ENCODE measurements around the gene CYGB.
A peak's percentile ranks its signal among the peaks of the same experiment; 100 is the strongest.
"Not testable (repeated sequence)": the region's sequence is repeated elsewhere in the genome, so short reads cannot be mapped to it uniquely, and the experiment has no call there.

The CYGB gene

GRCh38 chr17:76537288-76537577, 276 bp downstream of the CYGB start:
- DNase-seq = no peak

GRCh38 chr17:76536511-76537287, 810 bp downstream of the CYGB start:
- no peak for DNase-seq

GRCh38 chr17:76535788-76536510, 1.6 kb downstream of the CYGB start:
- no peak for DNase-seq

- DNase-seq = no peak
Measured at GRCh38 chr17:76534831-76535732, 2.4 kb downstream of the CYGB start.

- not testable (repeated sequence) for DNase-seq
Measured at GRCh38 chr17:76533640-76534359, 3.7 kb downstream of the CYGB start.

GRCh38 chr17:76532072-76532651, 5.3 kb downstream of the CYGB start:
- peak; percentile 44 for DNase-seq

GRCh38 chr17:76531486-76532038, 5.9 kb downstream of the CYGB start:
- no peak for DNase-seq

GRCh38 chr17:76530811-76531485, 6.6 kb downstream of the CYGB start:
- DNase-seq = no peak

GRCh38 chr17:76530095-76530723, 7.3 kb downstream of the CYGB start:
- no peak for DNase-seq

- peak; percentile 81 for DNase-seq
Measured at GRCh38 chr17:76529224-76530094, 8.1 kb downstream of the CYGB start.

- DNase-seq = no peak
Measured at GRCh38 chr17:76528528-76529223, 8.8 kb downstream of the CYGB start.

- DNase-seq = no peak
Measured at GRCh38 chr17:76528156-76528527, 9.4 kb downstream of the CYGB start.

- DNase-seq = peak; percentile 75
Measured at GRCh38 chr17:76527430-76528111, 9.9 kb downstream of the CYGB start.

- not testable (repeated sequence) for DNase-seq
Measured at GRCh38 chr17:76527016-76527415, 10.5 kb downstream of the CYGB start.

- DNase-seq = not testable (repeated sequence)
Measured at GRCh38 chr17:76525513-76525833, 12.0 kb downstream of the CYGB start.

GRCh38 chr17:76524598-76525512, 12.7 kb downstream of the CYGB start:
- peak; percentile 70 for DNase-seq

Data from fibroblast of skin of back (primary cell).